PC-3 (cell line): ENCODE data around the gene MEF2C.

Source experiments
- EZH2 ChIP-seq: fragments of 300-600 bp; sonication (generic); IDR thresholded peaks from one replicate; pipeline ENCODE4 v1.6.1; 2017; ENCODE audit warnings: antibody characterized with exemption, mild to moderate bottlenecking, low read length; ENCODE audit not compliant: unreplicated experiment
- TF ChIP-seq, protein P1 (sequence below): fragments of 300-600 bp; sonication (generic); conservative IDR thresholded peaks from 2 replicates; pipeline ENCODE4 v1.5.1; 2017; ENCODE audit warnings: antibody characterized with exemption, low read depth, mild to moderate bottlenecking, low read length

DNA sequence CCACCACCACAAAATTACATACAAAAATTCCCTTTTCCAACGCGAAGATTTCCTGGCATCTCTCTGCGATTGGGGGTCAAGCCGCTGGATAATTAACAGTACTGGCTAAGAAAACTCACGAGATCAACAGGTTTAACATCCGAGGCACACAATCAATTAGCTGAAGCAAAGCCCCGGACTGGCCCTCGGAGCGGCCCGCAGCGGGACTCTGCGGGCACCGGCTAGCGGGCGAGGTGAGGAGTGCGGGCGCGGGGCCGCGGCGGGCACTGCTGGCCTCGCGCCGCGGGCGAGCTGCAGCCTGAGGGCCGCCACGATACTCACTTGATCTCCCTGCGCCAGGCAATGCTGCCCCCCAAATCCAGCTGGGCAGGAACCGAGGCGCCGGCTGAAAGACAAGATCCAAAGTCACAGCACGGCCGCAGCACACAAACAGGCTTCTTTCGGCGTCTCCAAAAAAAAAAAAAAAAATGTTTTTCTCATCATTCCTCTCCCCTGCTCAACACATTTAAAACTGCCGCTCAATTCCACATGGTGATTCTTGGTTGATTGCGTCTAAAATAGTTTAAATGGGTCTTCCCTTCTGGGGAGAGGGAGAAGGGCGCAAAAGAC lies 210.2 kb downstream of the MEF2C start:
- TF ChIP-seq, protein P1, sequence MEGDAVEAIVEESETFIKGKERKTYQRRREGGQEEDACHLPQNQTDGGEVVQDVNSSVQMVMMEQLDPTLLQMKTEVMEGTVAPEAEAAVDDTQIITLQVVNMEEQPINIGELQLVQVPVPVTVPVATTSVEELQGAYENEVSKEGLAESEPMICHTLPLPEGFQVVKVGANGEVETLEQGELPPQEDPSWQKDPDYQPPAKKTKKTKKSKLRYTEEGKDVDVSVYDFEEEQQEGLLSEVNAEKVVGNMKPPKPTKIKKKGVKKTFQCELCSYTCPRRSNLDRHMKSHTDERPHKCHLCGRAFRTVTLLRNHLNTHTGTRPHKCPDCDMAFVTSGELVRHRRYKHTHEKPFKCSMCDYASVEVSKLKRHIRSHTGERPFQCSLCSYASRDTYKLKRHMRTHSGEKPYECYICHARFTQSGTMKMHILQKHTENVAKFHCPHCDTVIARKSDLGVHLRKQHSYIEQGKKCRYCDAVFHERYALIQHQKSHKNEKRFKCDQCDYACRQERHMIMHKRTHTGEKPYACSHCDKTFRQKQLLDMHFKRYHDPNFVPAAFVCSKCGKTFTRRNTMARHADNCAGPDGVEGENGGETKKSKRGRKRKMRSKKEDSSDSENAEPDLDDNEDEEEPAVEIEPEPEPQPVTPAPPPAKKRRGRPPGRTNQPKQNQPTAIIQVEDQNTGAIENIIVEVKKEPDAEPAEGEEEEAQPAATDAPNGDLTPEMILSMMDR, result no peak
- TF ChIP-seq EZH2, result no peak
